Karpas-422 (cell line): ENCODE results near the gene IFT52. TPM values are rescaled to one million over a fixed set of nuclear protein-coding genes. Genes with fewer than 3 reads are reported as not detected.
A peak's percentile ranks its signal among the peaks of the same experiment; 100 is the strongest.
"Not testable (repeated sequence)": the region's sequence is repeated elsewhere in the genome, so short reads cannot be mapped to it uniquely, and the experiment has no call there.

ENCODE experiments used
- DNase-seq: peaks from one replicate; pipeline ENCODE4 v3.0.0-alpha.2; 2015
- H2AFZ ChIP-seq: fragments of 200-600 bp; sonication (generic); 2 replicates; pipeline ENCODE4 v1.6.1; 2014; ENCODE audit warnings: antibody characterized with exemption, low read length, mixed read lengths
- H3K27ac ChIP-seq: fragments of 200-600 bp; sonication (generic); 2 replicates; pipeline ENCODE4 v1.5.1; 2014; ENCODE audit warnings: mild to moderate bottlenecking, low read length, moderate library complexity
- H3K27me3 ChIP-seq: fragments of 200-600 bp; sonication (generic); 2 replicates; pipeline ENCODE4 v1.6.1; 2014; ENCODE audit warnings: low read length, mixed read lengths
- H3K36me3 ChIP-seq: fragments of 200-600 bp; sonication (generic); 2 replicates; pipeline ENCODE4 v1.6.1; 2014; ENCODE audit warnings: low read length, mixed read lengths; ENCODE audit not compliant: insufficient read depth
- H3K4me1 ChIP-seq: fragments of 200-600 bp; sonication (generic); 2 replicates; pipeline ENCODE4 v1.6.1; 2014; ENCODE audit warnings: mild to moderate bottlenecking, low read length, mixed read lengths
- H3K4me2 ChIP-seq: fragments of 200-600 bp; sonication (generic); 2 replicates; pipeline ENCODE4 v1.6.1; 2014; ENCODE audit warnings: low read length, low read depth, mild to moderate bottlenecking; ENCODE audit not compliant: poor library complexity, severe bottlenecking
- H3K4me3 ChIP-seq: fragments of 200-600 bp; sonication (generic); 2 replicates; pipeline ENCODE4 v1.5.1; 2014; ENCODE audit warnings: mild to moderate bottlenecking, antibody characterized with exemption, low read length, mixed read lengths
- H3K79me2 ChIP-seq: fragments of 200-600 bp; sonication (generic); 2 replicates; pipeline ENCODE4 v1.6.1; 2014; ENCODE audit warnings: mild to moderate bottlenecking, low read length, mixed read lengths
- H3K9ac ChIP-seq: fragments of 200-600 bp; sonication (generic); 2 replicates; pipeline ENCODE4 v1.6.0; 2014; ENCODE audit warnings: low read length
- H3K9me2 ChIP-seq: fragments of 200-600 bp; sonication (generic), shearing (Covaris generic); replicated peaks from 2 replicates; pipeline ENCODE4 v1.6.0; 2014; ENCODE audit warnings: mild to moderate bottlenecking, low read length, moderate library complexity; ENCODE audit not compliant: insufficient read depth
- H3K9me3 ChIP-seq: fragments of 300-700, 200-600 bp; sonication (generic); 2 replicates; pipeline ENCODE4 v1.6.1; 2014; ENCODE audit warnings: low read length, mixed read lengths
- H4K20me1 ChIP-seq: fragments of 200-600 bp; sonication (generic); 2 replicates; pipeline ENCODE4 v1.6.1; 2014; ENCODE audit warnings: mild to moderate bottlenecking, antibody characterized with exemption, low read length, low read depth; ENCODE audit not compliant: insufficient read depth
- total RNA-seq: library from RNA; depleted of rRNA; stranded (reverse); fragments of >200 nt; shearing (Covaris generic); gene quantifications from 2 replicates; pipeline ENCODE4 v1.2.3, GENCODE V29; 2014; ENCODE audit warnings: low replicate concordance

The IFT52 gene
- total RNA-seq, 1 experiment from 2014 or later, result 34.5 TPM

GRCh38 chr20:43586641-43587040, 4.1 kb upstream of the IFT52 start:
- H3K9me3 ChIP-seq, result no peaks in the 10 kb centered on the region
- H2AFZ ChIP-seq, result no peak overlapping the region
- no peak overlapping the region for H3K4me2 ChIP-seq
- no peak overlapping the region for H3K27ac ChIP-seq
- no peak overlapping the region for H3K9ac ChIP-seq
- peaks cover 10% of the 10 kb centered on the region for H3K4me1 ChIP-seq
- no peaks in the 10 kb centered on the region for H3K36me3 ChIP-seq
- DNase-seq, result no peak
- no peaks in the 10 kb centered on the region for H4K20me1 ChIP-seq
- no peak overlapping the region for H3K4me3 ChIP-seq
- H3K79me2 ChIP-seq, result peaks cover 7% of the 10 kb centered on the region
- no peaks in the 10 kb centered on the region for H3K27me3 ChIP-seq
- no peaks in the 10 kb centered on the region for H3K9me2 ChIP-seq

- H4K20me1 ChIP-seq, H3K27ac ChIP-seq, H3K4me2 ChIP-seq, H3K4me3 ChIP-seq, H3K27me3 ChIP-seq, H3K9me3 ChIP-seq, H3K9me2 ChIP-seq, DNase-seq, H2AFZ ChIP-seq, H3K9ac ChIP-seq, H3K36me3 ChIP-seq: not testable (repeated sequence)
- peaks cover 24% of the 10 kb centered on the region for H3K79me2 ChIP-seq
- peaks cover 21% of the 10 kb centered on the region for H3K4me1 ChIP-seq
These were observed 2.2 kb upstream of the IFT52 start for GRCh38 chr20:43588526-43588925.

- Histone ChIP-seq H3K9me2 (no peaks in the 10 kb centered on the region), H3K27ac (peak overlapping the region; percentile 54; the same call in 1 of the 2 replicates), H2AFZ (peak overlapping the region; percentile 90), H3K9me3 (no peaks in the 10 kb centered on the region), H3K79me2 (peaks cover 26% of the 10 kb centered on the region), H3K4me2 (peak overlapping the region; percentile 93), H3K27me3 (no peaks in the 10 kb centered on the region), H3K4me1 (peaks cover 21% of the 10 kb centered on the region), H3K36me3 (peaks cover 5% of the 10 kb centered on the region; the same call in 1 of the 2 replicates), H3K4me3 (peak overlapping the region; percentile 78), H3K9ac (peak overlapping the region; percentile 75), H4K20me1 (no peaks in the 10 kb centered on the region)
- DNase-seq, result no peak
These were observed 723 bp upstream of the IFT52 start for GRCh38 chr20:43590036-43590391.

GRCh38 chr20:43601960-43602359, 11.2 kb downstream of the IFT52 start:
- H3K9ac ChIP-seq, H3K9me3 ChIP-seq, DNase-seq, H2AFZ ChIP-seq, H3K9me2 ChIP-seq, H3K27me3 ChIP-seq, H3K4me3 ChIP-seq, H3K4me2 ChIP-seq, H3K79me2 ChIP-seq, H3K27ac ChIP-seq, H4K20me1 ChIP-seq: not testable (repeated sequence)
- peaks cover 11% of the 10 kb centered on the region for H3K4me1 ChIP-seq
- H3K36me3 ChIP-seq, result peaks cover 18% of the 10 kb centered on the region

GRCh38 chr20:43603124-43603523, 12.4 kb downstream of the IFT52 start:
- Histone ChIP-seq H3K4me2 (peak overlapping the region; percentile 28), H3K9me3 (no peaks in the 10 kb centered on the region), H3K27ac (peak overlapping the region; percentile 55), H3K4me3 (no peak overlapping the region), H3K4me1 (peaks cover 11% of the 10 kb centered on the region), H3K79me2 (peaks cover 8% of the 10 kb centered on the region), H3K27me3 (no peaks in the 10 kb centered on the region), H3K9me2 (no peaks in the 10 kb centered on the region), H3K9ac (no peak overlapping the region), H4K20me1 (no peaks in the 10 kb centered on the region), H3K36me3 (peaks cover 14% of the 10 kb centered on the region), H2AFZ (no peak overlapping the region)
- peak; percentile 53 for DNase-seq

- peaks cover 8% of the 10 kb centered on the region for H3K79me2 ChIP-seq
- no peaks in the 10 kb centered on the region for H4K20me1 ChIP-seq
- H3K4me2 ChIP-seq, result no peak overlapping the region
- peaks cover 11% of the 10 kb centered on the region for H3K4me1 ChIP-seq
- no peak overlapping the region for H2AFZ ChIP-seq
- peaks cover 14% of the 10 kb centered on the region for H3K36me3 ChIP-seq
- no peak overlapping the region for H3K27ac ChIP-seq
- H3K4me3 ChIP-seq, result no peak overlapping the region
- no peaks in the 10 kb centered on the region for H3K9me3 ChIP-seq
- no peaks in the 10 kb centered on the region for H3K9me2 ChIP-seq
- no peaks in the 10 kb centered on the region for H3K27me3 ChIP-seq
- no peak for DNase-seq
- no peak overlapping the region for H3K9ac ChIP-seq
These were observed 15.0 kb downstream of the IFT52 start for GRCh38 chr20:43605715-43606114.

- H3K4me1 ChIP-seq, result peaks cover 11% of the 10 kb centered on the region
- H2AFZ ChIP-seq, H3K4me2 ChIP-seq, H3K9ac ChIP-seq, H4K20me1 ChIP-seq, H3K27ac ChIP-seq, H3K9me2 ChIP-seq, DNase-seq, H3K9me3 ChIP-seq, H3K36me3 ChIP-seq, H3K27me3 ChIP-seq, H3K4me3 ChIP-seq, H3K79me2 ChIP-seq: not testable (repeated sequence)
These were observed 16.5 kb downstream of the IFT52 start for GRCh38 chr20:43607278-43607677.

- Histone ChIP-seq H3K9ac (no peak overlapping the region), H2AFZ (no peak overlapping the region), H3K27me3 (no peaks in the 10 kb centered on the region), H3K9me3 (no peaks in the 10 kb centered on the region), H3K9me2 (no peaks in the 10 kb centered on the region), H3K4me1 (no peaks in the 10 kb centered on the region), H4K20me1 (no peaks in the 10 kb centered on the region), H3K27ac (no peak overlapping the region), H3K79me2 (no peaks in the 10 kb centered on the region), H3K4me3 (no peak overlapping the region), H3K36me3 (peaks cover 4% of the 10 kb centered on the region; the same call in 1 of the 2 replicates), H3K4me2 (no peak overlapping the region)
- no peak for DNase-seq
These were observed 40.9 kb downstream of the IFT52 start for GRCh38 chr20:43631598-43631997.

- Histone ChIP-seq H3K27me3 (no peaks in the 10 kb centered on the region), H3K4me1 (no peaks in the 10 kb centered on the region), H2AFZ (no peak overlapping the region), H3K4me3 (no peak overlapping the region), H3K9me3 (no peaks in the 10 kb centered on the region), H3K4me2 (no peak overlapping the region), H3K36me3 (peaks cover 4% of the 10 kb centered on the region; the same call in 1 of the 2 replicates), H3K9ac (no peak overlapping the region), H3K27ac (no peak overlapping the region), H4K20me1 (no peaks in the 10 kb centered on the region), H3K79me2 (no peaks in the 10 kb centered on the region), H3K9me2 (no peaks in the 10 kb centered on the region)
- DNase-seq, result no peak
These were observed 45.7 kb downstream of the IFT52 start for GRCh38 chr20:43636429-43636828.
